Activated CD4-positive, alpha-beta memory T cell treated with anti-CD3 and anti-CD28 coated beads for 36 hours (primary cell): Measurements from ENCODE around the gene SLC9A7. TPM values are rescaled to one million over a fixed set of nuclear protein-coding genes. Genes with fewer than 3 reads are reported as not detected.
A peak's percentile ranks its signal among the peaks of the same experiment; 100 is the strongest.

ENCODE experiments used
- CTCF ChIA-PET: fragments of 350-600 bp; sonication (Branson Sonifier 250); formaldehyde crosslinking; loops from one replicate; lab custom pipeline; 2021; ENCODE audit warnings: antibody characterized with exemption, inconsistent platforms; lab: Charles Lee
- POLR2A ChIA-PET: fragments of 350-600 bp; sonication (Branson Sonifier 250); formaldehyde crosslinking; loops from one replicate; lab custom pipeline; 2021; ENCODE audit warnings: antibody characterized with exemption; lab: Charles Lee
- DNase-seq: peaks from one replicate; pipeline ENCODE4 v3.0.0-alpha.2; 2020
- H3K27ac Mint-ChIP-seq: one replicate; pipeline ENCODE4 v1.8.0; 2021; ENCODE audit warnings: mixed read lengths
- H3K27me3 Mint-ChIP-seq: one replicate; pipeline ENCODE4 v1.8.0; 2021; ENCODE audit warnings: mixed read lengths
- H3K36me3 Mint-ChIP-seq: one replicate; pipeline ENCODE4 v1.8.0; 2021; ENCODE audit warnings: mixed read lengths
- H3K4me1 Mint-ChIP-seq: one replicate; pipeline ENCODE4 v1.8.0; 2021; ENCODE audit warnings: low read depth, mixed read lengths
- H3K4me3 Mint-ChIP-seq: one replicate; pipeline ENCODE4 v1.8.0; 2021; ENCODE audit warnings: mild to moderate bottlenecking, mixed read lengths
- H3K9me3 Mint-ChIP-seq: one replicate; pipeline ENCODE4 v1.8.0; 2021; ENCODE audit warnings: mixed read lengths
- intact Hi-C: fragments of 100-400 bp; cut with micrococcal nuclease; formaldehyde crosslinking; loops from one replicate; pipeline ENCODE4 v1.15.1; 2023
- total RNA-seq, 2 experiments: library from RNA; stranded (reverse); gene quantifications; one replicate each; pipeline ENCODE4 v1.2.3, GENCODE V29; 2021

Gene SLC9A7
- total RNA-seq, 2 experiments from 2014 or later: 17.7 to 17.8 TPM

- intact Hi-C loops: no loop called here
- DNase-seq: no peak
- ChIA-PET POLR2A (interaction anchor here (1.3 to 1.8 kb wide), 2 partner anchors 8 to 10 kb away, joined by 3 to 6 read pairs; no protein-coding TSS in a partner anchor), CTCF (no interaction called here)
- H3K27ac Mint-ChIP-seq: no peak overlapping the region
- H3K4me1 Mint-ChIP-seq: peaks cover 35% of the 10 kb centered on the region
- no peak overlapping the region for H3K4me3 Mint-ChIP-seq
- H3K27me3 Mint-ChIP-seq: no peaks in the 10 kb centered on the region
- no peaks in the 10 kb centered on the region for H3K9me3 Mint-ChIP-seq
- peaks cover 4% of the 10 kb centered on the region for H3K36me3 Mint-ChIP-seq
These were observed 122.7 kb downstream of the SLC9A7 start for GRCh38 chrX:46636223-46636622.

GRCh38 chrX:46635186-46635585 is 123.7 kb downstream of the SLC9A7 start:
- ChIA-PET POLR2A (no interaction called here), CTCF (interaction anchor here (1.1 kb wide), 1 partner anchor 63 kb away, joined by 3 read pairs; no protein-coding TSS in a partner anchor)
- Mint-ChIP-seq H3K27ac (peak overlapping the region; percentile 16), H3K27me3 (no peaks in the 10 kb centered on the region), H3K4me1 (peaks cover 35% of the 10 kb centered on the region), H3K36me3 (peaks cover 10% of the 10 kb centered on the region), H3K9me3 (no peaks in the 10 kb centered on the region), H3K4me3 (no peak overlapping the region)
- no peak for DNase-seq
- intact Hi-C loops: no loop called here

- POLR2A ChIA-PET: no interaction called here
- peak overlapping the region; percentile 46 for H3K27ac Mint-ChIP-seq
- H3K36me3 Mint-ChIP-seq: peaks cover 10% of the 10 kb centered on the region
These were observed 124.3 kb downstream of the SLC9A7 start for GRCh38 chrX:46634577-46634976.

GRCh38 chrX:46630141-46630540 is 128.8 kb downstream of the SLC9A7 start:
- DNase-seq: no peak
- H3K27ac Mint-ChIP-seq: no peak overlapping the region
- ChIA-PET CTCF (no interaction called here), POLR2A (interaction anchor here (1.2 kb wide), 1 partner anchor 57 kb away, joined by 3 read pairs; no protein-coding TSS in a partner anchor)
- intact Hi-C loops: no loop called here
- peaks cover 50% of the 10 kb centered on the region for H3K4me1 Mint-ChIP-seq
- peaks cover 18% of the 10 kb centered on the region for H3K36me3 Mint-ChIP-seq
- no peak overlapping the region for H3K4me3 Mint-ChIP-seq
- no peaks in the 10 kb centered on the region for H3K9me3 Mint-ChIP-seq
- H3K27me3 Mint-ChIP-seq: no peaks in the 10 kb centered on the region

More at GRCh38 chrX:46634577-46634976, 124.3 kb downstream of the SLC9A7 start:
- CTCF ChIA-PET: interaction anchor here (1.1 kb wide), 1 partner anchor 62 kb away, joined by 3 read pairs; no protein-coding TSS in a partner anchor
- H3K4me1 Mint-ChIP-seq: peaks cover 39% of the 10 kb centered on the region
- no peaks in the 10 kb centered on the region for H3K9me3 Mint-ChIP-seq
- no peak overlapping the region for H3K4me3 Mint-ChIP-seq
- DNase-seq: no peak
- intact Hi-C loops: no loop called here
- H3K27me3 Mint-ChIP-seq: no peaks in the 10 kb centered on the region

- CTCF ChIA-PET: interaction anchor here (0.6 to 1.0 kb wide), 2 partner anchors 13 to 114 kb away, joined by 3 to 4 read pairs; no protein-coding TSS in a partner anchor
- peak overlapping the region; percentile 64 for H3K27ac Mint-ChIP-seq
These were observed 130.2 kb downstream of the SLC9A7 start for GRCh38 chrX:46628460-46629371.

GRCh38 chrX:46627711-46628419 is 131.1 kb downstream of the SLC9A7 start:
- CTCF ChIA-PET: interaction anchor here (0.6 kb wide), 1 partner anchor 115 kb away, joined by 4 read pairs; no protein-coding TSS in a partner anchor
- Mint-ChIP-seq H3K27ac (peak overlapping the region; percentile 45), H3K4me3 (no peak overlapping the region), H3K36me3 (peaks cover 18% of the 10 kb centered on the region), H3K4me1 (peaks cover 39% of the 10 kb centered on the region), H3K27me3 (no peaks in the 10 kb centered on the region), H3K9me3 (no peaks in the 10 kb centered on the region)
- intact Hi-C loops: loop anchor here (2.0 to 5.0 kb wide), 2 partner anchors 17 to 41 kb away; no protein-coding TSS in a partner anchor
- POLR2A ChIA-PET: interaction anchor here (0.8 to 1.6 kb wide), 2 partner anchors 9 to 55 kb away, joined by 3 to 6 read pairs; no protein-coding TSS in a partner anchor
- DNase-seq: no peak

More at GRCh38 chrX:46628460-46629371, 130.2 kb downstream of the SLC9A7 start:
- H3K36me3 Mint-ChIP-seq: peaks cover 18% of the 10 kb centered on the region
- H3K9me3 Mint-ChIP-seq: no peaks in the 10 kb centered on the region
- no peaks in the 10 kb centered on the region for H3K27me3 Mint-ChIP-seq
- peak; percentile 46 for DNase-seq
- no peak overlapping the region for H3K4me3 Mint-ChIP-seq
- POLR2A ChIA-PET: interaction anchor here (0.8 to 1.6 kb wide), 4 partner anchors 9 to 56 kb away, joined by 3 to 6 read pairs (median 3); no protein-coding TSS in a partner anchor
- intact Hi-C loops: loop anchor here (5.0 kb wide), 1 partner anchor 41 kb away; no protein-coding TSS in a partner anchor
- H3K4me1 Mint-ChIP-seq: peaks cover 42% of the 10 kb centered on the region

GRCh38 chrX:46627062-46627461 is 131.9 kb downstream of the SLC9A7 start:
- Mint-ChIP-seq H3K4me1 (peaks cover 37% of the 10 kb centered on the region), H3K36me3 (peaks cover 18% of the 10 kb centered on the region), H3K4me3 (no peak overlapping the region), H3K27me3 (no peaks in the 10 kb centered on the region), H3K27ac (peak overlapping the region; percentile 45), H3K9me3 (no peaks in the 10 kb centered on the region)
- no peak for DNase-seq
- ChIA-PET POLR2A (interaction anchor here (1.0 to 1.1 kb wide), 2 partner anchors 10 to 54 kb away, joined by 3 read pairs; no protein-coding TSS in a partner anchor), CTCF (no interaction called here)
- intact Hi-C loops: loop anchor here (2.0 to 5.0 kb wide), 2 partner anchors 16 to 40 kb away; no protein-coding TSS in a partner anchor

GRCh38 chrX:46626566-46626965 is 132.4 kb downstream of the SLC9A7 start:
- DNase-seq: peak; percentile 64
- peak overlapping the region; percentile 77 for H3K27ac Mint-ChIP-seq
- H3K4me1 Mint-ChIP-seq: peaks cover 37% of the 10 kb centered on the region
- peak overlapping the region; percentile 23 for H3K4me3 Mint-ChIP-seq
- peaks cover 17% of the 10 kb centered on the region for H3K36me3 Mint-ChIP-seq
- intact Hi-C loops: loop anchor here (1.0 to 5.0 kb wide), 3 partner anchors 16 to 54 kb away; no protein-coding TSS in a partner anchor
- POLR2A ChIA-PET: interaction anchor here (1.0 to 1.1 kb wide), 2 partner anchors 10 to 54 kb away, joined by 3 read pairs; no protein-coding TSS in a partner anchor
- no peaks in the 10 kb centered on the region for H3K27me3 Mint-ChIP-seq
- CTCF ChIA-PET: no interaction called here
- no peaks in the 10 kb centered on the region for H3K9me3 Mint-ChIP-seq

- no peak for DNase-seq
- peaks cover 20% of the 10 kb centered on the region for H3K36me3 Mint-ChIP-seq
These were observed 134.7 kb downstream of the SLC9A7 start for GRCh38 chrX:46624090-46624786.

GRCh38 chrX:46621572-46621971 is 137.3 kb downstream of the SLC9A7 start:
- no peak for DNase-seq
- CTCF ChIA-PET: no interaction called here
- H3K36me3 Mint-ChIP-seq: peaks cover 32% of the 10 kb centered on the region
- intact Hi-C loops: no loop called here
- H3K4me1 Mint-ChIP-seq: peaks cover 19% of the 10 kb centered on the region
- peaks cover 4% of the 10 kb centered on the region for H3K9me3 Mint-ChIP-seq
- no peaks in the 10 kb centered on the region for H3K27me3 Mint-ChIP-seq
- no peak overlapping the region for H3K4me3 Mint-ChIP-seq
- POLR2A ChIA-PET: no interaction called here
- H3K27ac Mint-ChIP-seq: no peak overlapping the region

More at GRCh38 chrX:46624090-46624786, 134.7 kb downstream of the SLC9A7 start:
- Mint-ChIP-seq H3K4me1 (peaks cover 30% of the 10 kb centered on the region), H3K27ac (no peak overlapping the region), H3K4me3 (no peak overlapping the region), H3K27me3 (no peaks in the 10 kb centered on the region), H3K9me3 (no peaks in the 10 kb centered on the region)
- intact Hi-C loops: no loop called here
- ChIA-PET POLR2A (no interaction called here), CTCF (no interaction called here)

GRCh38 chrX:46620505-46620904 is 138.4 kb downstream of the SLC9A7 start:
- peaks cover 34% of the 10 kb centered on the region for H3K36me3 Mint-ChIP-seq
- no peak overlapping the region for H3K4me3 Mint-ChIP-seq
- no peaks in the 10 kb centered on the region for H3K27me3 Mint-ChIP-seq
- H3K4me1 Mint-ChIP-seq: peaks cover 15% of the 10 kb centered on the region
- no peak overlapping the region for H3K27ac Mint-ChIP-seq
- DNase-seq: no peak
- peaks cover 4% of the 10 kb centered on the region for H3K9me3 Mint-ChIP-seq
- ChIA-PET CTCF (no interaction called here), POLR2A (no interaction called here)
- intact Hi-C loops: no loop called here
